Hepatocyte (in vitro differentiated cells): Measurements from ENCODE around the gene DYNLT5. TPM values are rescaled to one million over a fixed set of nuclear protein-coding genes. Genes with fewer than 3 reads are reported as not detected.

ENCODE experiments used
- DNase-seq: peaks from one replicate; pipeline ENCODE4 v3.0.0-alpha.2; 2016; ENCODE audit warnings: low spot score
- H2AFZ ChIP-seq: fragments of 200-600 bp; sonication (generic); 2 replicates; pipeline ENCODE4 v1.6.0; 2016; ENCODE audit warnings: antibody characterized with exemption, mild to moderate bottlenecking
- H3K27ac ChIP-seq: fragments of 200-600 bp; sonication (generic); 2 replicates; pipeline ENCODE4 v1.5.1; 2016; ENCODE audit warnings: mild to moderate bottlenecking
- H3K27me3 ChIP-seq: fragments of 200-600 bp; sonication (generic); 2 replicates; pipeline ENCODE4 v1.6.1; 2016
- H3K36me3 ChIP-seq: fragments of 200-600 bp; sonication (generic); replicated peaks from 2 replicates; pipeline ENCODE4 v1.5.1; 2016; ENCODE audit warnings: low read depth; ENCODE audit not compliant: insufficient read depth
- H3K4me1 ChIP-seq: fragments of 200-600 bp; sonication (generic); 2 replicates; pipeline ENCODE4 v1.5.1; 2016; ENCODE audit warnings: mild to moderate bottlenecking, moderate library complexity; ENCODE audit not compliant: insufficient read depth
- H3K4me2 ChIP-seq: fragments of 200-600 bp; sonication (generic); 2 replicates; pipeline ENCODE4 v1.6.0; 2016
- H3K4me3 ChIP-seq: fragments of 200-600 bp; sonication (generic); 2 replicates; pipeline ENCODE4 v1.5.1; 2016; ENCODE audit warnings: mild to moderate bottlenecking
- H3K79me2 ChIP-seq: fragments of 200-600 bp; sonication (generic); 2 replicates; pipeline ENCODE4 v1.6.0; 2017; ENCODE audit warnings: mild to moderate bottlenecking
- H3K9me2 ChIP-seq: fragments of 200-600 bp; sonication (generic); replicated peaks from 2 replicates; pipeline ENCODE4 v1.6.0; 2017; ENCODE audit warnings: mild to moderate bottlenecking; ENCODE audit not compliant: insufficient read depth
- H3K9me3 ChIP-seq: fragments of 200-600 bp; sonication (generic); 2 replicates; pipeline ENCODE4 v1.5.1; 2016; ENCODE audit warnings: low read depth, mild to moderate bottlenecking
- H4K20me1 ChIP-seq: fragments of 200-600 bp; sonication (generic); 2 replicates; pipeline ENCODE4 v1.6.0; 2016; ENCODE audit warnings: mild to moderate bottlenecking; ENCODE audit not compliant: insufficient read depth, poor library complexity, severe bottlenecking
- EZH2 ChIP-seq: fragments of 200-600 bp; sonication (generic); IDR thresholded peaks from 2 replicates; pipeline ENCODE4 v1.6.1; 2016; ENCODE audit warnings: antibody characterized with exemption, mild to moderate bottlenecking, borderline replicate concordance
- EZH2phosphoT487 ChIP-seq: fragments of 200-600 bp; sonication (generic); IDR thresholded peaks from one replicate; pipeline ENCODE4 v1.6.1; 2018; ENCODE audit warnings: antibody characterized with exemption, mild to moderate bottlenecking, low read depth, moderate library complexity; ENCODE audit not compliant: unreplicated experiment, severe bottlenecking
- WGBS: methylation state at CpG from one replicate; pipeline ENCODE4 v1.1.6; 2016; ENCODE audit warnings: low lambda C conversion rate; ENCODE audit errors: missing lambda C conversion rate; 5-methylcytosine and 5-hydroxymethylcytosine counted together
- polyA plus RNA-seq: library from polyadenylated mRNA; unstranded; fragments of >200 nt; fragmentation: Nextera tagmentation; extraction: Ambion mirVana; gene quantifications from 2 replicates; pipeline ENCODE4 v1.2.1, GENCODE V29; 2016
- total RNA-seq: library from RNA; depleted of rRNA; stranded (reverse); fragments of >200 nt; gene quantifications from 2 replicates; pipeline ENCODE4 v1.2.3, GENCODE V29; 2014
- TF ChIP-seq, protein P1 (sequence below): fragments of 200-600 bp; sonication (generic); IDR thresholded peaks from 2 replicates; pipeline ENCODE4 v1.5.1; 2016; ENCODE audit warnings: antibody characterized with exemption, mild to moderate bottlenecking; ENCODE audit not compliant: poor library complexity

The DYNLT5 gene
- total and polyA plus RNA-seq, 2 experiments from 2014 or later, result 0.10 to 0.13 TPM

DNA sequence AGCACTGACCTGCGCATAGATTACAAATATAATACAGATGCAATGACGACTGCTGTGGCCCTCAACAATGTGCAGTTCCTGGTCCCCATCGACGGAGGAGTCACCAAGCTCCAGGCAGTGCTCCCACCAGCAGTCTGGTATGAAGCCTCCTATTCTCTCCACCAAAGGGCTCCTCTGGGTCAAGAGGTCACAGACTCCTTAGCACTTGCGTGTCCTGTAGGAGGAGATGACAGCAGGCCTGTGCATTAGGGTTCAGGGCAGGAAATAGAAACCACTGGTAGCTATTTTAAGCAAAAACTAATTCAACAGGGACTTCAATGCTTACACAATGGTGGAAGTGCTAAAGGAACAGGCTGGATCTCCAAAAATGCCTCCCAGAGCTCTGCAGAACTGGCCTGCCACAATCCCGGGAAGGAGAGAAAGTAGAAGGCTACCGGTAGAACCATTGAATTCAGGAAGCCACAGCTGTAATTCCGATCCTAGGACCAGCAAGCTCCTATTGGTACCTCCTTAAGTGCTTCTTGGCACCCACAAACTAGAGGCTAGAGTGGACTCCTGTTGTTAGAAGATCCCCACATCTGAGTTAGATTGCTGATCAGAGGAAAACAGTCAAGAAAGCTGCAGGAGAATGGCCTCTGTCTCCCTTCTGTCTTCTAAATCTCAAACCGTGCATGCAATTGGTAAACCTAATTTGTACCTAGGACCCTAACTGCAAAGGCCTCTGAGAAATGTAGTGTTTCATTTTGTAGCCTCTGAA, 12.7 kb upstream of the DYNLT5 start:
- TF ChIP-seq EZH2phosphoT487 (no peak), EZH2 (no peak)
- TF ChIP-seq, protein P1, sequence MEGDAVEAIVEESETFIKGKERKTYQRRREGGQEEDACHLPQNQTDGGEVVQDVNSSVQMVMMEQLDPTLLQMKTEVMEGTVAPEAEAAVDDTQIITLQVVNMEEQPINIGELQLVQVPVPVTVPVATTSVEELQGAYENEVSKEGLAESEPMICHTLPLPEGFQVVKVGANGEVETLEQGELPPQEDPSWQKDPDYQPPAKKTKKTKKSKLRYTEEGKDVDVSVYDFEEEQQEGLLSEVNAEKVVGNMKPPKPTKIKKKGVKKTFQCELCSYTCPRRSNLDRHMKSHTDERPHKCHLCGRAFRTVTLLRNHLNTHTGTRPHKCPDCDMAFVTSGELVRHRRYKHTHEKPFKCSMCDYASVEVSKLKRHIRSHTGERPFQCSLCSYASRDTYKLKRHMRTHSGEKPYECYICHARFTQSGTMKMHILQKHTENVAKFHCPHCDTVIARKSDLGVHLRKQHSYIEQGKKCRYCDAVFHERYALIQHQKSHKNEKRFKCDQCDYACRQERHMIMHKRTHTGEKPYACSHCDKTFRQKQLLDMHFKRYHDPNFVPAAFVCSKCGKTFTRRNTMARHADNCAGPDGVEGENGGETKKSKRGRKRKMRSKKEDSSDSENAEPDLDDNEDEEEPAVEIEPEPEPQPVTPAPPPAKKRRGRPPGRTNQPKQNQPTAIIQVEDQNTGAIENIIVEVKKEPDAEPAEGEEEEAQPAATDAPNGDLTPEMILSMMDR, result no peak

DNA sequence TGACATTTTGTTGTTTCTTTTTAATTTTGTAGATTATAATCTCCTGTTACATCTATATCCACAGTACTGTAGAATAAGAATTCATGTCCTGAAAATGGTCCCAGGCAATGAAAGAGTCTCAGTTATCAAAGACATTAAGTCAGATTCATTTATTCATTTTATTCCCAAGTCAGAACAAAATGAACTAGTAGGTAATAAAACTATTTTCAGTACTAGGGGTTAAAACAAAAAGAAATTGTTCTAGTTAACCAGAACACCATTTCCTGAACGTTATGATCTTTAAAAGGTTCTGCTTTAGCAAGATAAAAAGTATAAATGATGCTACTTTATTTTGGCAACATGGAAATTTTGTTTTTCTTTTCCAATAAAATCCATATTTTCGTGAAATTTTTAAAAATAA, 6.8 kb upstream of the DYNLT5 start:
- no peaks in the 10 kb centered on the region for H3K36me3 ChIP-seq
- TF ChIP-seq EZH2, result no peak
- TF ChIP-seq, protein P1, result no peak
- no peak for TF ChIP-seq EZH2phosphoT487
- H3K4me2 ChIP-seq, result no peak overlapping the region
- H3K4me1 ChIP-seq, result no peaks in the 10 kb centered on the region
- 71% methylated on average over 2 of the region's 2 CpGs for WGBS
- H3K27ac ChIP-seq, result no peak overlapping the region
- no peaks in the 10 kb centered on the region for H3K9me3 ChIP-seq
- no peaks in the 10 kb centered on the region for H4K20me1 ChIP-seq
- H3K9me2 ChIP-seq, result no peaks in the 10 kb centered on the region
- H3K79me2 ChIP-seq, result no peaks in the 10 kb centered on the region
- H3K4me3 ChIP-seq, result no peak overlapping the region
- H2AFZ ChIP-seq, result no peak overlapping the region
- no peaks in the 10 kb centered on the region for H3K27me3 ChIP-seq
- no peak for DNase-seq

More for the DNA sequence above, 12.7 kb upstream of the DYNLT5 start:
- no peaks in the 10 kb centered on the region for H3K36me3 ChIP-seq
- no peak overlapping the region for H2AFZ ChIP-seq
- H3K4me2 ChIP-seq, result no peak overlapping the region
- H3K79me2 ChIP-seq, result no peaks in the 10 kb centered on the region
- H3K9me2 ChIP-seq, result no peaks in the 10 kb centered on the region
- no peaks in the 10 kb centered on the region for H3K4me1 ChIP-seq
- no peaks in the 10 kb centered on the region for H4K20me1 ChIP-seq
- H3K27ac ChIP-seq, result no peak overlapping the region
- no peaks in the 10 kb centered on the region for H3K9me3 ChIP-seq
- no peak for DNase-seq
- no peaks in the 10 kb centered on the region for H3K27me3 ChIP-seq
- WGBS, result 84% methylated on average over 9 of the region's 9 CpGs
- H3K4me3 ChIP-seq, result no peak overlapping the region

DNA sequence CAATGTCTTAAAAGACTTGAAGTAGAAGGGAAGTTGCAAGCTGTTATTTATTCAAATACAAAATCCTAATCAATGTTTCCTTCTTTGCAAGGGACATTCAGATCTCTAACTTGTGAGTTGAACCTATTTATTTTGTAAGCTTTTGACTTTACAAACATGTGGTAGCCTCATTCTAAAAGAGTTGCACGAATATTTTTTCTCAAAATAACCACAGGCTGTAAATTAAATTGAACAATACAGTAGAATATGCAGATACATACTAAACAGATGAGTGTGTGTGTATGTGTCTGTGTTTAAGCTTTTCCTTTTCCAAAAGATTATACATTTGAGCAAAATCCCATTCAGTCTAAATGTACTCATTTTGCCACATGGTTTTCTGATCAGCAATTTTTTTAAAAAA, 4.8 kb upstream of the DYNLT5 start:
- DNase-seq, result no peak
- 62% methylated on average over 1 of the region's 1 CpG for WGBS
- H3K4me1 ChIP-seq, result peaks cover 6% of the 10 kb centered on the region
- no peak overlapping the region for H2AFZ ChIP-seq
- H3K27me3 ChIP-seq, result peaks cover 13% of the 10 kb centered on the region
- no peaks in the 10 kb centered on the region for H4K20me1 ChIP-seq
- no peaks in the 10 kb centered on the region for H3K79me2 ChIP-seq
- H3K4me2 ChIP-seq, result no peak overlapping the region
- no peaks in the 10 kb centered on the region for H3K9me2 ChIP-seq
- no peak overlapping the region for H3K27ac ChIP-seq
- H3K9me3 ChIP-seq, result no peaks in the 10 kb centered on the region
- no peaks in the 10 kb centered on the region for H3K36me3 ChIP-seq
- H3K4me3 ChIP-seq, result no peak overlapping the region
- no peak for TF ChIP-seq EZH2
- TF ChIP-seq, protein P1, result no peak
- no peak for TF ChIP-seq EZH2phosphoT487
